ENCODE results near the gene OR9A2.

Gene OR9A2

GRCh38 chr7:143027032-143027431 is at the start of gene OR9A2:
OR9A2 (minus strand) TSS chr7:143027132; CDS start chr7:143027132, 0 bp downstream.
- DNase-seq (ENCODE audit: low read depth), result no peak

- DNase-seq (ENCODE audit: low read depth), result no peak
Observed at GRCh38 chr7:143074141-143074540, 47.2 kb upstream of the OR9A2 start.

GRCh38 chr7:143073556-143073955 is 46.6 kb upstream of the OR9A2 start:
- no peak for DNase-seq (ENCODE audit: low read depth)

- DNase-seq (ENCODE audit: low read depth), result no peak
Observed at GRCh38 chr7:143069912-143070500, 43.1 kb upstream of the OR9A2 start.

GRCh38 chr7:143068446-143068845 is 41.5 kb upstream of the OR9A2 start:
- no peak for DNase-seq (ENCODE audit: low read depth)

GRCh38 chr7:143063741-143064140 is 36.8 kb upstream of the OR9A2 start:
- no peak for DNase-seq (ENCODE audit: low read depth)

GRCh38 chr7:143055754-143056153 is 28.8 kb upstream of the OR9A2 start:
- DNase-seq (ENCODE audit: low read depth), result no peak

- no peak for DNase-seq (ENCODE audit: low read depth)
Observed at GRCh38 chr7:143054621-143055020, 27.7 kb upstream of the OR9A2 start.

- no peak for DNase-seq (ENCODE audit: low read depth)
Observed at GRCh38 chr7:143052041-143052440, 25.1 kb upstream of the OR9A2 start, which contains the start of gene OR6V1. OR6V1 (plus strand) TSS chr7:143052341; CDS start chr7:143052341, 0 bp downstream.

GRCh38 chr7:143050931-143051330 is 24.0 kb upstream of the OR9A2 start:
- DNase-seq (ENCODE audit: low read depth), result no peak

GRCh38 chr7:143049362-143049761 is 22.4 kb upstream of the OR9A2 start:
- no peak for DNase-seq (ENCODE audit: low read depth)

- DNase-seq (ENCODE audit: low read depth), result no peak
Observed at GRCh38 chr7:143048827-143049226, 21.9 kb upstream of the OR9A2 start.

- no peak for DNase-seq (ENCODE audit: low read depth)
Observed at GRCh38 chr7:143047326-143047725, 20.4 kb upstream of the OR9A2 start.

- no peak for DNase-seq (ENCODE audit: low read depth)
Observed at GRCh38 chr7:143046426-143046851, 19.5 kb upstream of the OR9A2 start.

- no peak for DNase-seq (ENCODE audit: low read depth)
Observed at GRCh38 chr7:143043391-143043790, 16.5 kb upstream of the OR9A2 start.

GRCh38 chr7:143042790-143043271 is 15.9 kb upstream of the OR9A2 start:
- no peak for DNase-seq (ENCODE audit: low read depth)

GRCh38 chr7:143042159-143042789 is 15.3 kb upstream of the OR9A2 start:
- DNase-seq (ENCODE audit: low read depth), result no peak

- DNase-seq (ENCODE audit: low read depth), result no peak
Observed at GRCh38 chr7:143041346-143041745, 14.4 kb upstream of the OR9A2 start.

- DNase-seq (ENCODE audit: low read depth), result no peak
Observed at GRCh38 chr7:143040209-143040715, 13.3 kb upstream of the OR9A2 start.

GRCh38 chr7:143038635-143039034 is 11.7 kb upstream of the OR9A2 start:
- DNase-seq (ENCODE audit: low read depth), result no peak

GRCh38 chr7:143027683-143028082 is 751 bp upstream of the OR9A2 start:
- DNase-seq (ENCODE audit: low read depth), result no peak

GRCh38 chr7:143025371-143025770 is 1.6 kb downstream of the OR9A2 start:
- no peak for DNase-seq (ENCODE audit: low read depth)

- no peak for DNase-seq (ENCODE audit: low read depth)
Observed at GRCh38 chr7:143023047-143023446, 3.9 kb downstream of the OR9A2 start.

- no peak for DNase-seq (ENCODE audit: low read depth)
Observed at GRCh38 chr7:143018931-143019330, 8.0 kb downstream of the OR9A2 start.
